Medulla oblongata (tissue), 1 donor: ENCODE data around the gene GRIK4.

ENCODE experiments used
- DNase-seq: peaks from one replicate; pipeline ENCODE4 v3.0.0-alpha.2; 2015; ENCODE audit errors: extremely low spot score

Gene GRIK4

GRCh38 chr11:120547811-120548681 lies 36.5 kb downstream of the GRIK4 start:
- peak; percentile 91 for DNase-seq

GRCh38 chr11:120548682-120549209 lies 37.2 kb downstream of the GRIK4 start:
- DNase-seq: no peak

- no peak for DNase-seq
These were observed 37.8 kb downstream of the GRIK4 start for GRCh38 chr11:120549346-120549745.

- no peak for DNase-seq
These were observed 38.5 kb downstream of the GRIK4 start for GRCh38 chr11:120550007-120550406.

- DNase-seq: no peak
These were observed 39.6 kb downstream of the GRIK4 start for GRCh38 chr11:120551191-120551590.

- no peak for DNase-seq
These were observed 43.4 kb downstream of the GRIK4 start for GRCh38 chr11:120554766-120555432.

GRCh38 chr11:120555433-120555773 lies 43.9 kb downstream of the GRIK4 start:
- DNase-seq: no peak

- DNase-seq: no peak
These were observed 45.2 kb downstream of the GRIK4 start for GRCh38 chr11:120556797-120557196.

- DNase-seq: no peak
These were observed 47.3 kb downstream of the GRIK4 start for GRCh38 chr11:120558744-120559431.

GRCh38 chr11:120561286-120561685 lies 49.7 kb downstream of the GRIK4 start:
- DNase-seq: no peak

GRCh38 chr11:120562806-120563425 lies 51.4 kb downstream of the GRIK4 start:
- peak; percentile 71 for DNase-seq

GRCh38 chr11:120563703-120564572 lies 52.4 kb downstream of the GRIK4 start:
- peak; percentile 91 for DNase-seq

GRCh38 chr11:120564573-120565311 lies 53.2 kb downstream of the GRIK4 start:
- DNase-seq: peak; percentile 79

- DNase-seq: no peak
These were observed 54.1 kb downstream of the GRIK4 start for GRCh38 chr11:120565466-120566155.

GRCh38 chr11:120566176-120566575 lies 54.6 kb downstream of the GRIK4 start:
- no peak for DNase-seq

GRCh38 chr11:120568572-120569307 lies 57.2 kb downstream of the GRIK4 start:
- no peak for DNase-seq

- no peak for DNase-seq
These were observed 58.3 kb downstream of the GRIK4 start for GRCh38 chr11:120569861-120570260.

- DNase-seq: no peak
These were observed 59.9 kb downstream of the GRIK4 start for GRCh38 chr11:120571476-120571875.
